ENCODE results near the gene PPP2R2B.

- TF ChIP-seq CTCF (conservative IDR thresholded peaks at IDR 0.05; ENCODE audit: low read depth, low read length), result no peak
- no peak for TF ChIP-seq EZH2 (IDR thresholded peaks at IDR 0.05; ENCODE audit: low read length, unreplicated experiment)
Measured at GRCh38 chr5:146762830-146763229, 115.7 kb downstream of the PPP2R2B start.

All from PC-3 (cell line).